Epithelial cell of prostate (primary cell): ENCODE data around the gene JAK1.

Experiments used
- DNase-seq: peaks from one replicate; pipeline ENCODE4 v3.0.0-alpha.2; 2011; ENCODE audit warnings: low read depth, low spot score
- H3K27ac ChIP-seq: fragments of 450-650 bp; 2 replicates; pipeline ENCODE4 v1.5.1; 2017; ENCODE audit warnings: mild to moderate bottlenecking

The JAK1 gene

GRCh38 chr1:64898107-64898861 lies 68.1 kb downstream of the JAK1 start:
- peak overlapping the region; percentile 84 for H3K27ac ChIP-seq
- DNase-seq: peak; percentile 75

- DNase-seq: no peak
- H3K27ac ChIP-seq: no peak overlapping the region
Measured at GRCh38 chr1:64896551-64896950, 69.8 kb downstream of the JAK1 start.

- no peak overlapping the region for H3K27ac ChIP-seq
- no peak for DNase-seq
Measured at GRCh38 chr1:64895500-64895899, 70.8 kb downstream of the JAK1 start.

DNA sequence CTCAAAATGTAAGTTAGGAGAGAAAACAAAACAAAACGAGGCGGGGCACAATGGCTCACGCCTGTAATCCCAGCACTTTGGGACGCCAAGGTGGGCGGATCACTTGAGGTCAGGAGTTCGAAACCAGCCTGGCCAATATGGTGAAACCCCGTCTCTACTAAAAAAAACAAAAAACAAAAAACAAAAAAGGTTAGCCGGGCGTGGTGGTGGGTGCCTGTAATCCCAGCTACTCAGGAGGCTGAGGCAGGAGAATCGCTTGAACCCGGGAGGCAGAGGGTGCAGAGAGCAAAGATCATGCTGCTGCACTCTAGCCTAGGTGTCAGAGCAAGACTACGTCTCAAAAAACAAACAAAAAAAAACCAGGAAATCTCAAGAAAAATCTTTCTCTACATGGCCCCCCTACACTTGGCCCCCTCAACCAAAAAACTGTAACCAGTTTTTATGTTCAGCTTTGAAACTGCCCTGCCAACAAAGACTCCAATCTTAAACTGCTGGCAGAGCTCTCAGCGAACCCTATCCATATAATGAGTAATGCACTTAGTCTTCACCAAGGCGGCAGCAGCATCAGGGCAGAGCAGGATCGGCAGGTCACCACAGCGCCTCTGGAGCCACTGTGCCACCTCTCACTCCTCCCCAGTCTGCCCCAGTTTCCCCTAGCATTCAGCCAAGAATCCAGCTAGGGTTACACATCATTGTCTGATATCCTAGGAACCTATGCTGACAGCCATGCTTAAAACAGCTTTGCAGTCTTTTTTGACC lies 71.7 kb downstream of the JAK1 start:
- H3K27ac ChIP-seq: no peak overlapping the region

DNA sequence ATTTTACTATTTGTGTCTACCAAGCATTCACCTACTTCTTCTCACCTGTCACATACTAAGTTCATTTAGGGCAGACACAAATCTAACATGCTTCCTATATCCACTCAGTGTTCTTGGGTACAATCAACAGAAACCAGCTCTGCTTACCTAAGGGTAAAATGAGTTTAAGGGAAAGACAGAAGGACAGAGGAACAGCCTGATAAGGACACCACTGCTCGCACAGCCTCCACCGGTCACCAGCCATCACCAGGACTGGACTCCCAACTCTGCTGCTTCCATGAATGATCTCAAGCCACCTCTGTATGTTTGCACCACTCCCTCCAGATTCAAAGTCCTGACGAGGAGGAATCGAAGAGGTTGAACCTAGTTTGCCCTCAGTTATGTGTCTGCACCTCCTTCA lies 72.4 kb downstream of the JAK1 start:
- no peak overlapping the region for H3K27ac ChIP-seq
- no peak for DNase-seq

More for the DNA sequence above, 71.7 kb downstream of the JAK1 start:
- DNase-seq: no peak

DNA sequence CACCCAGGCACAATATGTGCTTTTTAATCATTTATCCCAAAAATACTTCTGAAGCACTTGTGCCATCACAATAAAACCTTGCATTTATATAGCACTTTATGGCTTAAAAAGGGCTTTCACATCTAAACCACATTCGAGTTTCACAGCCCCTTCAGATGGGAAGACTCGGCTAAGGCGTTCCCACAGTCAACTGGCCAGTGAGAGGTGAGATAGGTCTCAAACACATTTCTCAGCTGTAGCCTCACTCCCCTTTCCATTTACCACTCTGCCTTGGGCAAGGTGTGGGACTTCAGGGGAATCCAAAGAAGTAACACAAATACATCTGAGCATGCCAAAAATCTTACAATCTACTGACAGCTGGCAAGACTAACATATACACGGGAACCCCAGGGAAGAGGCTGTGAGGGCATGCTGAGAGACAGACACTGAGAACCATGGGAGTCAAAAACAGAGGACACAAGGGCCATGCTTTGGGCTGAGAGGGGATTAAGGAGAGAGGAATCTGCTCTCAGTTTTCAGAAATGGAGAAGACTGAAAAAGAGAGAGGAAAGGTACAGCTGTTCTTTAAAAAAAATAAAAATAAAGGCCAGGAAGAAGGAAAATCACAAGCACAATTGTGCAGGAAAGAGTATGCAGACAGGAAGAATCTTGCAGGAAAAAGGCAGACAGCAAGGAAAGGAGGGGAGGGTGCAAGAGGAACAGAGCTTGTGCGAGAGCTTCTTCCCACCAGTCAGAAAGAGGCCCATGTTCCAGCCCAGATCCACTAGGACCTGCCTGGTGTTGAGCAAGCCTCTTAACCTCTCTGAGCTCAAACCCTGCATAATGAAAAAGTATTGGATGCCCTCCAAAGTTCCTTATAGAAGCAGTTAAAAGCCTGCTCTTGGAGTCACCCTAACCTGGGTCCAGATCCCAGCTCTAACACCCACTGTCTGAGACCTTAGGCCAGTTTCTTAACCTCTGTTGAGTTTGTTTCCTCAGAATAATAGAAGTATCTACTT lies 73.5 kb downstream of the JAK1 start:
- no peak overlapping the region for H3K27ac ChIP-seq
- DNase-seq: no peak

GRCh38 chr1:64891448-64891825 lies 74.9 kb downstream of the JAK1 start:
- no peak for DNase-seq
- no peak overlapping the region for H3K27ac ChIP-seq

DNA sequence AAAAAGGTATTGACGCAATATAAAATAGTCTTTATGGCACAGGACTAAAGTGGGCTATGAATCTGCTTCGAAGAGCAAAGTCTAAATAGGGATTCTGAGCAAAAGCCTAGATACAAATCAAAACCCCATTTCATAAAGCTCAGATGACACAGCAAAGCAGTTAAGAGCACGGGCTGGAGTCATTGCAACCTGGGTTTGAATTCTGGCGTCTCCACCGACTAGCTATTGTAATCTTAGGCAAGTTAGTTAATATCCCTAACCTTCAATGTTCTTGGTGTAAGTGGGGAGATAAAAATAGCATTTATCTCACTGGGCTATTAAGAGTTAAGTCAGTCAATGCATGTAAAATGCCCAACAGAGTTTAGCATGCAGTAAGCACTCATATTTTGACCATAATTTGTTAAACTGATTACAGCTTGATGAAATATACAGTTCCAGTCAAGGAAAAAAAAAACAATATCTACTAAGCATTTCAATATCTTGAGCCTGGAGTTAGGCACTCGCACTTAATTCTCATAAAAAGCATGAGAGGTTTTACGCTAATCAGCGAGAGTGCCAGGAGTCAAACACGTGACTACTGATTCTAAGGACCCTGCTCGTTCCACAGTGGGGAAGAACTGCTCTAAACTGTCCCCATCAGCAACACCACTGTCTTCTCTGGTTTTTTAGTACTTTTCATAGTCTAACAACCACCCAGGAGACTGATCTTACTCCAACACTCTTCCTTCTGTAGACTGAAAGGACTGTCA lies 75.5 kb downstream of the JAK1 start:
- H3K27ac ChIP-seq: no peak overlapping the region
- no peak for DNase-seq

- DNase-seq: no peak
- no peak overlapping the region for H3K27ac ChIP-seq
Measured at GRCh38 chr1:64887689-64888217, 78.6 kb downstream of the JAK1 start.

GRCh38 chr1:64886877-64887276 lies 79.5 kb downstream of the JAK1 start:
- H3K27ac ChIP-seq: no peak overlapping the region
- no peak for DNase-seq

DNA sequence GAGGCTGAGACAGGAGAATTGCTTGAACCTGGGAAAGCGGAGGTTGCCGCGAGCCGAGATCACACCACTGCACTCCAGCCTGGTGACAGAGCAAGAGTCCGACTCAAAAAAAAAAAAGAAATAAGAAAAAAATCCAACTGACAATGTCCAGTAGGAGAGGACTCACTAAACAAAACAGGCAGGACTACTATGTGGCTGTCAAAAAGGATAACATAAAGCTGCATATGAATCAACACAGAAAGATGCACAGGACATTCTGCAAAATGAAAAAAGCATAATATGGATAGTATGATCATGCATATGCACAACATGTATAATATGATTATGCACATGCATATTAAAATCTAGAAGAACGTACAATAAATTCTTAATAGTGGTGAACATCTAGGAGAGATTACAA lies 80.7 kb downstream of the JAK1 start:
- H3K27ac ChIP-seq: no peak overlapping the region
- DNase-seq: no peak

GRCh38 chr1:64884261-64885040 lies 81.9 kb downstream of the JAK1 start:
- no peak for DNase-seq

DNA sequence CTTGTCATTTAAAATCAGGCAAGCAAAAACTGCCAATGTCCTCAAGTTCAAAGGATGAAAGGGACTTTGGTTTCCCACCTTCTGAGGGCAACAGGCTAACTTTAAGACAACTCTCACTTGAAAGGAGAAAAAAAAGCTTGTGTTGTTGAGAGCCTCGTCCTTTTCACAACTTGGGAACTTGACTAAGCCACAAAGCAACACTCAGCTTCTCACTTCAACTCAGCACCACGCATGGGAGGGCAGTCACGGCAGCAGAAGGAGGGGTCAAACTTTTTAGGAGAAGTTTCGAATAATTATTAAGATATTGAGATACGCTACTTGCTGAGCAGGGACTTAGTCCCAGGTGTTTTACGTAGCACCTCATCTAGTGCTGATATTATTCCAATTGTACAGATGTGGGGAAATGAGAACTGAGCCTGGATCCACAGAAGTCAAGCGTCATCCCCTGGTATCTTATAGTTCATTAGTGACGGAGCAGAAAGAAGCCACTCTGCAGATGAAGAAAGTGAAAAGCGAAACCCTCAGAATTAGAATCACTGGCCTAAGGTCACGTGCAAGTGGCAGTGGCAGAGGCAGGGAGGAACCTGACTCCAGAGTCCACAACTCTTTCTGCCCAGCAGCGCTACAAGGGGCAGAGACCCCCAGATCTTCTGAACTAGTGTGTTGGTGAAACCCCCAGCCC lies 83.6 kb downstream of the JAK1 start:
- no peak overlapping the region for H3K27ac ChIP-seq
- no peak for DNase-seq

More at GRCh38 chr1:64884261-64885040, 81.9 kb downstream of the JAK1 start:
- no peak overlapping the region for H3K27ac ChIP-seq

- H3K27ac ChIP-seq: no peak overlapping the region
- DNase-seq: no peak
Measured at GRCh38 chr1:64881281-64881680, 85.1 kb downstream of the JAK1 start.

GRCh38 chr1:64880449-64880848 lies 85.9 kb downstream of the JAK1 start:
- DNase-seq: no peak

DNA sequence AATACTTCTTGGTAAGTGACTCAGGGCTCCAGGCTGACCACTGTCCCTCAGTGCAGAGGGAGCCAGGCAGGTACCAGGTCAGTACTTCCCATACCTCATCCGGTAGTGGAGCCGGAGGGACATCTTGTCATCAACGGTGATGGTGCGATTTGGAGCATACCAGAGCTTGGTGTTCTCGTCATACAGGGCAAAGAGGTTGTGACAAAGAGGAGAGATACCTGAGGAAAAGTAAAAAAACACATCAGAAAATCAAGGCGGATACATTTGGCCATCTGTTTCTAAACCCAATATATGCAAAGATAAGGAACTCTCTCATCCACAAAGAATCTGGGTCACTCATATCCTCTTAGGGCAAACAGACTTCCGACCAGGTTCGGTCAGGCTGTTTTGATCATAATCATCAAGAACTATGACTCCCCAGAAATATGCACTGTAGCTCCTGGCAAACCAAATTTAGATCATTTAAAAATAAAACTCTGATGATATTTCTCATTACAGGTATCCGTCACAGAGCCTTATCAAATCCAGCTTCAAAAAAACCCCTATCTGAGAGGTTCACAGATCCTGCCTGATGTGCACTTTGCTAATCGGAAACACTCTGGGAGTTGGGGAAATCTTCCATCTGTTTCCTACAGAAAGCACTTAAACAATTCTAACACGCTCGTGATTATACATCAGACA lies 87.3 kb downstream of the JAK1 start:
- no peak overlapping the region for H3K27ac ChIP-seq
- DNase-seq: no peak

More at GRCh38 chr1:64880449-64880848, 85.9 kb downstream of the JAK1 start:
- no peak overlapping the region for H3K27ac ChIP-seq

GRCh38 chr1:64878090-64878489 lies 88.3 kb downstream of the JAK1 start:
- no peak overlapping the region for H3K27ac ChIP-seq
- no peak for DNase-seq

- no peak overlapping the region for H3K27ac ChIP-seq
- no peak for DNase-seq
Measured at GRCh38 chr1:64877598-64877997, 88.8 kb downstream of the JAK1 start.
